ENCODE results near the gene PTPN12.

GRCh38 chr7:77658928-77659327, 121.8 kb downstream of the PTPN12 start:
- TF ChIP-seq RAD21 (IDR thresholded peaks at IDR 0.05; ENCODE audit: low read length) = no peak
- no peak for TF ChIP-seq RCOR1 (IDR thresholded peaks at IDR 0.05; ENCODE audit: insufficient replicate concordance, low read length)
- TF ChIP-seq CTCF (conservative IDR thresholded peaks at IDR 0.05; ENCODE audit: low read depth, low read length) = no peak
- no peak for TF ChIP-seq POLR2A (IDR thresholded peaks at IDR 0.05; ENCODE audit: low read depth, low read length)

Measured in IMR-90 (cell line).